Lower lobe of right lung (tissue), 2 donors: ENCODE data around the gene SFRP5. TPM values are rescaled to one million over a fixed set of nuclear protein-coding genes. Genes with fewer than 3 reads are reported as not detected.
A peak's percentile ranks its signal among the peaks of the same experiment; 100 is the strongest.

Source experiments
- ATAC-seq, 2 donors: fragments of 200-7000 bp; cut with Tn5 transposase; one replicate each; pipeline ENCODE4 v1.9.1; 2020 to 2022; ENCODE audit warnings: mild to moderate bottlenecking in 2 of 2, moderate library complexity in 2 of 2
- DNase-seq: peaks from one replicate; pipeline ENCODE4 v3.0.0-alpha.2; 2020
- H3K27ac ChIP-seq: fragments of 200-600 bp; one replicate; pipeline ENCODE4 v1.8.0; 2022
- H3K27me3 ChIP-seq: fragments of 200-600 bp; one replicate; pipeline ENCODE4 v1.8.0; 2022; ENCODE audit warnings: low read depth
- H3K36me3 ChIP-seq: fragments of 200-600 bp; one replicate; pipeline ENCODE4 v1.8.0; 2022; ENCODE audit warnings: mild to moderate bottlenecking
- H3K4me1 ChIP-seq: fragments of 200-600 bp; one replicate; pipeline ENCODE4 v1.8.0; 2022
- H3K4me3 ChIP-seq: fragments of 200-600 bp; one replicate; pipeline ENCODE4 v1.8.0; 2022; ENCODE audit warnings: mild to moderate bottlenecking
- H3K9me3 ChIP-seq: fragments of 200-600 bp; one replicate; pipeline ENCODE4 v1.8.0; 2022
- intact Hi-C: fragments of 100-400 bp; cut with DNase I; formaldehyde crosslinking; loops from one replicate; pipeline ENCODE4 v1.11.0; 2022
- total RNA-seq: library from RNA; stranded (reverse); fragmentation: NEBNext Ultra II Directional; extraction: Animal tissue kit (Norgen Biotek cat#: 25700); gene quantifications from one replicate; pipeline ENCODE4 v1.2.1, GENCODE V29; 2021
- TF ChIP-seq, protein P1 (sequence below): fragments of 200-600 bp; IDR thresholded peaks from one replicate; pipeline ENCODE4 v1.8.0; 2022; ENCODE audit warnings: antibody characterized with exemption, mild to moderate bottlenecking
- donor health status: DM: no; HTN: yes; CAD: no; lungs with severe emphysema.

The SFRP5 gene
- total RNA-seq, 1 donor from 2014 or later: 0.27 TPM

DNA sequence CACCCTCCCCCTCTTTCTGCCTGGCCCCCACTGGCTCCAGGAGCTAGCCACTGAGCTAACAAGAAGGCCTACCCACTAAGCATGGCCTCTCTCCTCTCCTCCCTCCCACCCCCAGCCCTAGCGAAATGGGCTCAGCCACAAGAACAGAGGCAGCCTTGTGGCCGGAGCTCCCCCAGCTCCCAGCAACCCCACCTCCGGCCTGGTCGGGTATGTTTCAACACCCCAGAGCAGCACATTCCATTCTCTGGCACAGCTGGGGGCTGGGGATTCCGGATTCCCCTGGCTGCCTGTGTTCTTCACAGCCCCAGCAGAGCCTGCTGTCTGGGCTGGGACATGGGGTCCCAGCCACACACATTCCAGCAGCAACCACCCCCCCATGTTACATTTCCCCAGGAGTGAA is 9.0 kb downstream of the SFRP5 start:
- Histone ChIP-seq H3K4me1 (no peaks in the 10 kb centered on the region), H3K9me3 (no peaks in the 10 kb centered on the region), H3K36me3 (peaks cover 35% of the 10 kb centered on the region), H3K27me3 (no peaks in the 10 kb centered on the region), H3K27ac (no peak overlapping the region), H3K4me3 (no peak overlapping the region)
- intact Hi-C loops: no loop called here
- ATAC-seq: no peak
- TF ChIP-seq, protein P1, sequence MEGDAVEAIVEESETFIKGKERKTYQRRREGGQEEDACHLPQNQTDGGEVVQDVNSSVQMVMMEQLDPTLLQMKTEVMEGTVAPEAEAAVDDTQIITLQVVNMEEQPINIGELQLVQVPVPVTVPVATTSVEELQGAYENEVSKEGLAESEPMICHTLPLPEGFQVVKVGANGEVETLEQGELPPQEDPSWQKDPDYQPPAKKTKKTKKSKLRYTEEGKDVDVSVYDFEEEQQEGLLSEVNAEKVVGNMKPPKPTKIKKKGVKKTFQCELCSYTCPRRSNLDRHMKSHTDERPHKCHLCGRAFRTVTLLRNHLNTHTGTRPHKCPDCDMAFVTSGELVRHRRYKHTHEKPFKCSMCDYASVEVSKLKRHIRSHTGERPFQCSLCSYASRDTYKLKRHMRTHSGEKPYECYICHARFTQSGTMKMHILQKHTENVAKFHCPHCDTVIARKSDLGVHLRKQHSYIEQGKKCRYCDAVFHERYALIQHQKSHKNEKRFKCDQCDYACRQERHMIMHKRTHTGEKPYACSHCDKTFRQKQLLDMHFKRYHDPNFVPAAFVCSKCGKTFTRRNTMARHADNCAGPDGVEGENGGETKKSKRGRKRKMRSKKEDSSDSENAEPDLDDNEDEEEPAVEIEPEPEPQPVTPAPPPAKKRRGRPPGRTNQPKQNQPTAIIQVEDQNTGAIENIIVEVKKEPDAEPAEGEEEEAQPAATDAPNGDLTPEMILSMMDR: no peak
- no peak for DNase-seq

DNA sequence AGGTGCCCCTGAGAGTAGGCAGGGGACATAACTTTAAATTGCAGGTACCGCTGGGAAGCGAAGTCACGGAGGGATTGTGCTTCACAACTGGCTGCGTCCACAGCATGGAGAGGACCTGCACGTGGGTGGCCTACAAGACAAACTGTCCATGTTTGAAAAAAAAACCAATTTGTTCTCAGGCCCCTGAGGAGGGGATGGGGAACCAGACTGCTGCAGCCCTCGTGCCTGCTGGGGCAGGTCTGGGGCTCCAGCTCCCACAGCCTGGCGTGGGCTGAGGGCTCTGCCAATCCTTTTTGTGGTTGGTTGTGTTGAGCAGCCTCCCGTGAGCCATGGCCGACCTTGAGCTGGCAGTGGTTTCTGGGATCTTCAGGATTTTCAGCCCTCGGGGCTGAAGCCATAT is 9.7 kb downstream of the SFRP5 start:
- TF ChIP-seq, protein P1: no peak
- intact Hi-C loops: no loop called here
- ATAC-seq: no peak
- Histone ChIP-seq H3K36me3 (peaks cover 43% of the 10 kb centered on the region), H3K4me1 (no peaks in the 10 kb centered on the region), H3K27ac (no peak overlapping the region), H3K27me3 (no peaks in the 10 kb centered on the region), H3K4me3 (no peak overlapping the region), H3K9me3 (no peaks in the 10 kb centered on the region)
- DNase-seq: no peak

DNA sequence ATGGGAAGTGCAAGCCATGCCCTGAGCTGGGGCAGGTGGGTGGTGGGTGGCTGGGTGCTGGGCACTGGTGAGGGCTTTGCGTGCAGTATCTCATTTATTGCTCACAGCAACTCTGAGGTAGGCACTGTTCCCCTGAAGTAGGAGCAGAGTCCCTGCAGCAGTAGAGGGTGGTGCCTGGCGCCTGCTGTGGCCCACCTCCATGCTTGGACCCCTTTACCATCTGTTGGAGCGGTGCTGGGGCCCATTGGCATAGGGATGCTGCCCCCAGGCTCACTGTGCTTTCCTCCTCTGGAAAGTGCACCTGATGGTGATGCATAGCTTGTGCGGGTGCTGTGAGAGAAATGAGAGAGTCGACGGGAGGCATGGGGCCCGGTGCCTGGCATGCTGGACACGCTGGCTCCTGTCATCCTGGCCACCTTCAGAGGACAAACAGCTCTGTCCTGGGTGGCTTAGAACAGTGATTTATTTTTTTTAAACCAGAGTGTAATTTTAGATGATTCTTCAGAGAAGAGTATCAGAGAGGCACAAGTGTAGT is 10.4 kb downstream of the SFRP5 start:
- H3K4me3 ChIP-seq: no peak overlapping the region
- TF ChIP-seq, protein P1: no peak
- ATAC-seq: no peak
- no peak for DNase-seq
- peaks cover 49% of the 10 kb centered on the region for H3K36me3 ChIP-seq
- intact Hi-C loops: no loop called here
- H3K4me1 ChIP-seq: no peaks in the 10 kb centered on the region
- no peaks in the 10 kb centered on the region for H3K27me3 ChIP-seq
- no peak overlapping the region for H3K27ac ChIP-seq
- no peaks in the 10 kb centered on the region for H3K9me3 ChIP-seq

DNA sequence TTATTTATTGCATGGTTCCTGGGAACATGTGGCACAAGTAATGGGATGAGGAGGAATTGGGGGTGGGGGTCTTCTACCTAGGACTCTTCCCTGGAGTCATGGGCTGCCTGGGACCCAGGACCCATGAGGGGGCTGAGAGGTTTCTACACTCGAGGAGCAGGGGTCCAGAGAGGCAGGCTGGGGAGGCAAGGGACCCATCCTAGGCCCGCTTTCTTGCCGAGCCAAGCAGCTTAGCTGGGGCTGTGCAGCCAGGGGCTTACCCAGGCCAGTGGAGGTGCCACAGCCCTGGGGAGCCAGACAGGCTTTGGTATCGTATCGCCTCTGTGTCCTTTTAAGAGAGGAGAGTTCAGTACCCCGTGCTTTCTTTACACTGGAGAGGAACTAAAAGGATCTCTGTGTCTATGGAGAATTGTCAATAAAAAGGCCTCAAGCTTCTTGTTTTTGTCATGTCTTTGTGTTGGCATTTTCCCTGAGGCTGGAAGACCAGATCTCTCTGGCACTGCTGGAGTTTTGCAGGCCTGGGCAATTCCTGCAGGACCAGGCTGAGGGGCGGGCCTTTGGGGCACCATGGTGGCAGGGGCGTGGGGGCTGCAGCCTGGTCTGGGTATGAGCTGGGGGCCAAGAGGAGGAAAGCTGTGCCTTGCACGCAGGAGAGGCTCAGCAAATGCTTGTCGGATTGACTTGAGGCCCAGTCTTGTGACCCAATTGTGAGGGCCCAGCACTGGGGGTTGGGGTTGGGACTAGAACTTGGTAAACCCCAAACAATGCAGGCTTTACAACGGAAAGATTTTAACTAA is 11.1 kb downstream of the SFRP5 start:
- DNase-seq (no peak), ATAC-seq (no peak)
- Histone ChIP-seq H3K36me3 (peaks cover 57% of the 10 kb centered on the region), H3K27ac (no peak overlapping the region), H3K4me1 (no peaks in the 10 kb centered on the region), H3K27me3 (no peaks in the 10 kb centered on the region), H3K4me3 (no peak overlapping the region), H3K9me3 (no peaks in the 10 kb centered on the region)
- intact Hi-C loops: no loop called here
- TF ChIP-seq, protein P1: no peak

DNA sequence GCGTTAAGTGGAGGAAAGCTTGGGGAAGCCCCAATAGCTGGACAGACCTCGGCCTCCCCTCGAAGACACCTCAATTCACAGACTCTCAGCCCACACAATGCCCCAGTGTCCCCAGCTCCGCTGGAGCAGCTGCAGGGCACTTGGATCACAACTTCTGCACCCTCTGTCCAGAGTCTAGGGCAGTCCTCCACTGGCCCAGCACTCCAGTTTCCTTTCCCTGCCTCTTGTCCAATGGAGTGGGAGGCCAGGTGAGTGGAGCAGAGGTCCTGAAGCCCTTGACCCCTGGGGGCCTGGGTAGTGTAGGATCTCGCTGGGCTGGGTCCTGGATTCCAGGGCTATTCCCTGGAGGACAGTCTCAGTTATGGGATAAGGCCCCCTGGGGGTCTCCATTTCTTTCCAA is 11.9 kb downstream of the SFRP5 start:
- TF ChIP-seq, protein P1: no peak
- DNase-seq: no peak
- Histone ChIP-seq H3K4me1 (no peaks in the 10 kb centered on the region), H3K4me3 (no peak overlapping the region), H3K9me3 (no peaks in the 10 kb centered on the region), H3K27ac (no peak overlapping the region), H3K36me3 (peaks cover 64% of the 10 kb centered on the region), H3K27me3 (no peaks in the 10 kb centered on the region)
- peak in 1 of 2 donors; percentile 6 for ATAC-seq
- intact Hi-C loops: no loop called here
